OCI-LY1 (cell line): Measurements from ENCODE around the gene THUMPD3.

ENCODE experiments used
- EZH2 ChIP-seq: fragments of 200-600 bp; sonication (generic), shearing (Covaris generic); IDR thresholded peaks from 2 replicates; pipeline ENCODE4 v1.8.0; 2017; ENCODE audit warnings: borderline replicate concordance, mixed run types, mild to moderate bottlenecking, antibody characterized with exemption, low read length, moderate library complexity, mixed read lengths
- TF ChIP-seq, protein P1 (sequence below): fragments of 200-600 bp; sonication (generic), shearing (Covaris generic); IDR thresholded peaks from 2 replicates; pipeline ENCODE4 v1.5.1; 2017; ENCODE audit warnings: mild to moderate bottlenecking, antibody characterized with exemption, low read length, moderate library complexity, mixed read lengths

DNA sequence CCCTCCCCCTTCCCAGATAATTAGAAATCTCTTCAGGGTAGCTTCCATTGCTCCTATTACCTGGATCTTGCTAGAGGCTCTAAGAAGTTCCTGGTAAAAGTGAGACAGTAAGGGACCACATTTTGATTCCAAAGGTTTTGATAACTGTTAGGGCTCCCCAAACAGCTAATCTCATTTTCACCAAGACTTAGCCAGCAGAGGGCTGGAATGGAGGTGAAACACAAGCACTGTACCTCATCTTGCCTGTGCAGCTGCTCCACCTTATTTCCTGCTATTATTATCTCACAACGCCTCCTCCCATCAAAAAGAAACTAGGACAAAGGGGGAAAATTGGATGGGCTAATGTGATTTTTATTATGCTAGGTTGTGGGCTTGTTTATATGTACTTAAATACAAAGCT lies 41.8 kb downstream of the THUMPD3 start:
- TF ChIP-seq, protein P1, sequence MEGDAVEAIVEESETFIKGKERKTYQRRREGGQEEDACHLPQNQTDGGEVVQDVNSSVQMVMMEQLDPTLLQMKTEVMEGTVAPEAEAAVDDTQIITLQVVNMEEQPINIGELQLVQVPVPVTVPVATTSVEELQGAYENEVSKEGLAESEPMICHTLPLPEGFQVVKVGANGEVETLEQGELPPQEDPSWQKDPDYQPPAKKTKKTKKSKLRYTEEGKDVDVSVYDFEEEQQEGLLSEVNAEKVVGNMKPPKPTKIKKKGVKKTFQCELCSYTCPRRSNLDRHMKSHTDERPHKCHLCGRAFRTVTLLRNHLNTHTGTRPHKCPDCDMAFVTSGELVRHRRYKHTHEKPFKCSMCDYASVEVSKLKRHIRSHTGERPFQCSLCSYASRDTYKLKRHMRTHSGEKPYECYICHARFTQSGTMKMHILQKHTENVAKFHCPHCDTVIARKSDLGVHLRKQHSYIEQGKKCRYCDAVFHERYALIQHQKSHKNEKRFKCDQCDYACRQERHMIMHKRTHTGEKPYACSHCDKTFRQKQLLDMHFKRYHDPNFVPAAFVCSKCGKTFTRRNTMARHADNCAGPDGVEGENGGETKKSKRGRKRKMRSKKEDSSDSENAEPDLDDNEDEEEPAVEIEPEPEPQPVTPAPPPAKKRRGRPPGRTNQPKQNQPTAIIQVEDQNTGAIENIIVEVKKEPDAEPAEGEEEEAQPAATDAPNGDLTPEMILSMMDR: no peak
- no peak for TF ChIP-seq EZH2
